Measurements from ENCODE around the gene C16orf95. TPM values are rescaled to one million over a fixed set of nuclear protein-coding genes. Genes with fewer than 3 reads are reported as not detected.

The C16orf95 gene
- total RNA-seq, 1 experiment from 2014 or later: 7.5 TPM

DNA sequence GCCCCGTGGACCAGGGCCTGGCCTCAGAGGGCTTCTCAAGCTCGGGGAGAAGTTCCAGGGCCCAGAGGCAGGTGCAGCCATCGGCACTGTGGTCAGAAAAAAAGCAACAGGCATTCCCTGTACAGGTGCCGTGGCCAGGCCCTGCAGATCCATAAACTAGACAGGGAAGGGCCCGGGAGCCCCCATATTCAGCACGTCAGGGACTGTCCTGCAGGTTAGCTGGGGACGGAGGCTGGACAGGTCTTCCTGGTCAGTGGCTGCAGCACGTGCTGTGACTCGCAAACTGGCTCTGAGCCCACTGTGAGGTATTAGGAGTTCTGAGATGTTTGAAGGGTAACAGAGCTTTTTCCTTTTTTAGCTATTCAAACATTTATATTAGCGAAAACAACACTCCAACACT is 15.0 kb upstream of the C16orf95 start:
- DNase-seq (ENCODE audit: low read depth): no peak

- no peak for DNase-seq (ENCODE audit: low read depth)
These were observed 14.1 kb upstream of the C16orf95 start for GRCh38 chr16:87331241-87331801.

- no peak for DNase-seq (ENCODE audit: low read depth)
These were observed 13.5 kb upstream of the C16orf95 start for GRCh38 chr16:87330646-87331045.

GRCh38 chr16:87330257-87330624 is 13.0 kb upstream of the C16orf95 start:
- DNase-seq (ENCODE audit: low read depth): no peak

- no peak for DNase-seq (ENCODE audit: low read depth)
These were observed 12.5 kb upstream of the C16orf95 start for GRCh38 chr16:87329436-87330256.

GRCh38 chr16:87328846-87329245 is 11.7 kb upstream of the C16orf95 start:
- DNase-seq (ENCODE audit: low read depth): no peak

DNA sequence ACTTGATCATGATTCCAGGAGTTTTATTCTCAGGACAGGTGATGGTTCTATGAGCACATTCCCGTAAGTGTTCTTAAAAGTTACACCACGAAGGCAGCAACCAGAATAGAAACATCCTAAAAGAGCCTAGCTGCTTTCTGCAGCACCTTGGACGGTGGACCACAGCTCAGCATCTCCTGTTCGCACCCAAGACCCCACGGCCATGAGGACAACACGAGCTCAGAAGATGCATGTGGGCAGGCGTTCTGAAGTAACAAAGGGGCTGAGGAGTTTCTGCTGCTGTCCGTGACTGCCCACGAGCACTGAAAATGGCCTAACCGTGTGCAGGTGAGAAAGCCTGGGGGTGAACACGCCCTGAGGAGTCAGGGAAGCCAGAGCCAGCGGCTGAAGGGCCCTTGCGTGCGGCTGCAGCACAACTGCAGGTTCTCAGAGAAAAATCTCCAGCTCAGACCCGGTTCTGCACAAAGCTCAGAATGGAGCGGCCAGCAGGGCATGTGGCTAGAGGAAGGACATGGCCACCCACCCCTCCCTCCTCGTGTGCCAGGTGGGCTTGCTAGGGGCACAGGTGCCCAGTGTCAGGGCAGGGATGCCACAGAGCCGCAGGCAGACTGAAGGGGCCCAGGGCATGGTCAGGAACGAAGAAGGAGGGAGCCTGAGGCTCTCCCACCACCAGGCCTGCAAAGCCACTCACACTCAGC is 10.8 kb upstream of the C16orf95 start:
- DNase-seq (ENCODE audit: low read depth): no peak

DNA sequence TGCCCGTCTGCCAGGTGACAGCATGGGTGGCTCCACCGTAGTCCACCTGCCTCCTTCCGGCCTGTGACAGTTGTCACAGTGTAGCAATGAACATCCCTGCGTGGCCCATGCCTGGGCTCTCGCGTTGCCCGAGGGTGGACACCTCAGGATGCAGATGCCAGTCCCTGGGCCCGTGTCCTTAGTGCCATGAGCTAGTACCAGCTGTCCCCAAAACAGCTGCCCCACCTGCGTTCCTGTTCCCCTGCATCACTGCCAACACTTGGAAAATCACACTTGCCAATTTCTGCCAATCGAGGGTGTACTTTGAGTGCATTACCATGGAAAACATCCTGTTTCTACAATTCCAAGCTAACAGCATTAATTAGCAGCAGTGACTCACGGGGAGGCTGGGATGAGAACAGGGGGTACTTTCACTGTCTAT is 9.0 kb upstream of the C16orf95 start:
- peak; percentile 21 for DNase-seq (ENCODE audit: low read depth)

DNA sequence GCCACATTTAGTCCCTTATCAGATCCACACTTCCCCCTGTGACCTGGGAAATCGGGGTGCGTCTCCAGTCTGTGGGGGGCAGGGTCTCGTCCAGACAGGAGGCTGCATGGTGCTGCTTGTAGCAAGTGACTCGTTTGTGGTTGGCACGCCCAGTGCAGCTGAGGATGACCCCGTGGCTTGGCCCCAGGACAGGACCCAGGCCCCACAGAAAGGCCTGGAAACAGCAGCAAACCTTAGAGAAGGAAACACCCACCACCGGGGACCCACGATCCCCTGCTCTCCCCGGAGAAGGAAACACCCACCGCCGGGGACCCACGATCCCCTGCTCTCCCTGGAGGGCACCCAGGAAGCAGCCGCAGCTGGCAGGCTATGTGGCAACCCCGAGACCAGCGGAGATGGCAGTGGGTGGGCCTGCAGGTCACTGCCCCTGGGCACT is 8.2 kb upstream of the C16orf95 start:
- no peak for DNase-seq (ENCODE audit: low read depth)

DNA sequence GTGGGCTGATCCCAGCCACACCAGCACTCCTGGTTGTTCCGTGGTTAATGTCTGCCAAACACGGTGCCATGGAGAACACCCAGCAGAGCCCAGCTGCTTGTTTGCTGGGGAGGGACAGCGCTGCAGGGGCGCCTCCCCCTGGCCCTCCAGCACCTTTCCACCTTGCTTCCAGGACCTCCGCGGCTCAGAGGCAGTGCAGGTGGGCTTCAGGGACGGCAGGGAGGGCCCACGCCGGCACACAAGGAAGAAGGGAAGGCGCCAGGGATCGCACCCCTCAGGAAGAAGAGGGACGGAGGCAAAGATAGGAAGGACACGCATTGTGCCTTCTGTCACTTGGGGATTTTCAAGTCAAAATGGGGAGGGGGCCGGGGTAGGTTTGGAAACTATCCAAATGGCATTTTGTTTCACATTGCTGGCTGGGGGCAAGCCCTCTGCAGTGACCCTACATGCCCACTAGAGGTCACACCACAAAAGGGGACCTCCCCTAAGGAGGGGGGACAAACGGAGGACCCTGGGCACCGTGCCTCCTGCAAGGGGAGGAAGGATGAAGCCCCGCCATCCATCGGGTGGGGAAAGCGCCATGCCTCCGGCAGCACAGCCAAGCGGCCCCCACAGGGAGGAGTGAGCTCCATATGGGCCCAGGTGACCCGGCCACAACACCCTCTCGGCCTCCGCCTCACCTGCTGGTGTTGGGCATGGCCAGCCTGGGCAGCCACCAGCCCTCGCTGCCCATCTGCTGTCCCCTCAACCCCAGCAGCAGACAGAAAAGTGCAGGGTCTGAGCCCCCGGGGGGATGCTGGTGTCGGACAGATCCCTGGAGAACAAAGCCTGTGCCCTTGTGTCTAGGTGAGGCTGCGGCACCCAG is 7.5 kb upstream of the C16orf95 start:
- no peak for DNase-seq (ENCODE audit: low read depth)

- DNase-seq (ENCODE audit: low read depth): no peak
These were observed 6.7 kb upstream of the C16orf95 start for GRCh38 chr16:87323727-87324410.

- no peak for DNase-seq (ENCODE audit: low read depth)
These were observed 5.9 kb upstream of the C16orf95 start for GRCh38 chr16:87322833-87323726.

- DNase-seq (ENCODE audit: low read depth): no peak
These were observed 5.2 kb upstream of the C16orf95 start for GRCh38 chr16:87322360-87322759.

DNA sequence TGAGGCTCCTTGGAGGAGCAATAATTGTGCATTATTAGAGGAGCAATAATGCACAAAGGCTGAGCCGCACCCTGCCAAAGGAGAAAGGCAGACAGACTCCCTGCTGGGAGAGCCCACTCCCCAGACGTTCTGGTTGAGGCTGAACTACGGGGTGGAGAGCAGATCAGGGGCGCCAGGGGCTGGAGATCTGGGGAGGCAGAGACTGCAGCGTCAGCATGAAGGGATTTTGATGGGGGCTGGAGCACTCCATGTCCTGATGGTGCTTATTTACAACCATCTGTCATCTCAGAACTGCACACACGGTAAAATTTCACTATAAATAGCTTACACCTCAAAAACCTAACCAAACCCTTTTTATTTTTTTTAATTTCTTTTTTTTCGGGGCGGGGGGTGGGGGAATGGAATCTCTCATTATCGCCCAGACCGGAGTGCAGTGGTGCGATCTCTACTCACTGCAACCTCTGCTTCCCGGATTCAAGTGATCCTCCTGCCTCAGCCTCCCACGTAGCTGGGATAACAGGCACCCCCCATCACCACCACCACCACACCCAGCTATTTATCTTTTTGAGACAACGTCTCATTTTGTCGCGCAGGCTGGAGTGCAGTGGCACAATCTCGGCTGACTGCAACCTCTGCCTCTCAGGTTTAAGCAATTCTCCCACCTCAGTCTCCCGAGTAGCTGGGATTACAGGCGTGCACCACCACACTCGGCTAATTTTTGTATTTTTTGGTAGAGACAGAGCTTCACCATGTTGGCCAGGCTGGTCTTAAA is 4.3 kb upstream of the C16orf95 start:
- no peak for DNase-seq (ENCODE audit: low read depth)

DNA sequence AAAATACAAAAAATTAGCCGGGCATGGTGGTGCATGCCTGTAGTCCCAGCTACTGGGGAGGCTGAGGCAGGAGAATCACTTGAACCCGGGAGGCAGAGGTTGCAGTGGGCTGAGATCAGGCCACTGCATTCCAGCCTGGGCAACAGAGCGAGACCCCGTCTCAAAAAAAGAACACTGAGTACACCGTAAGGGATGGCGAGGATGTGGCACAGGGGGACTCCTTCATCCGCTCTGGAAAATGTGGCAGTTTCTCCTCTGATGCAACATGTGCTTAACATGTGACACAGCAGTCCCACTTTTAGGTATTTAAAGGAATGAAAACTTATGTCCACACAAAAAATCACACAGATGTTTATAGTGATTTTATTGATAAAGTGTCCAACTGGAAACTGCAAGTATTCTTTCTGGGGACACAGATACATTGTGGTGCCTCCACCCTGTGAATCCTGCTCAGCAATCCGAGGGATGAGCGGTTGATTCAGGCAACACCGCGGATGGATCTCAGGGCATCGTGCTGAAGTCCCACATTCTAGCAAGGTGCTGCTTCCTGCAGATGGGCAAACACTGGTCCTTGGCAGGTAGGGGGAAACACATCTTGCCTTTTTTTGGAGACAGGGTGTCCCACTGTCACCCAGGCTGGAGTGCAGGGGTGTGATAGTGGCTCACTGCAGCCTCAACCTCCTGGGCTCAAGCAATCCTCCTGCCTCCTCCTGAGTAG is 3.5 kb upstream of the C16orf95 start:
- no peak for DNase-seq (ENCODE audit: low read depth)

DNA sequence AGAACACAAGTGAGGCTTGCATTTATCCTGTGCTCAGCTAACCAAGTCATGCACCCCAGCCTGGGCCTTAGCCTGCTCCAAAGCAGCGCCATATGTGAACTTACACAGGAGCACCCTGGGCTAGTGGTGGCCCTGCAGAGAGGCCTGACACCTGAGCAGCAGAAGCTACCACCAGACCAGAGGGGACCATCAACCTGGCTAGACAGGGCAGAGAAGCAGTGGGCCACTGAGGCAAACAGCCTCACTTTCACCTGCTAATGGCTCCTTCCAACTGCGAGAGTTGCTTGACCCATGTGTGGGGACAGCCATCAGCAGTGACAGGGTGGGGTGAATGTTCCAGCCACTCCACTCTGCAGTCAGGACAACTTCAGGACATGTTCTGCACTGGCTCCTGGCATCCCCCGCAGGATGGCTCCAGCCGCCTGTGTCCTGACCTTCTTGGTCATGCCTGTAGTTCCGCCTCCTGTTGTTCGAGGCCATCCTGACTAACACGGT is 2.9 kb upstream of the C16orf95 start:
- DNase-seq (ENCODE audit: low read depth): no peak

DNA sequence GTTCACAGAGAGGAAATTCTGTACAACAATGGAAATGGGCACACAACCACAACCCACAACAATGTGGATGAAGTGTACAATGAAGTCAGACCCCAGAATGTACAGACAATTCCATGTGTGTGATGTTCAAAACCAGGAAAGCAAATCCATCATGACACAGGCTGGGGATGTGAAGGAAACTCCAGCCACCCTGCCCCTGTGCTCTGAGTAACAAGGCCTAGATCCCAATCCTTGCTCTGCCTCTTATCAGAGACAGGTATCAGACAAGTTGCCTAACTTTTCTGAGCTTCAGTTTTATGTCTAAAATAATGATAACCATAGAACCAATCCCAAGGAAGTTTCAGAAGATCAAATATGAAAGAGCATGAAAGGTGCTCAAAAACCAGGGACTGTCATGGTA is 1.8 kb upstream of the C16orf95 start:
- no peak for DNase-seq (ENCODE audit: low read depth)

Measured in LHCN-M2 (cell line).